Stimulated activated CD4-positive, alpha-beta T cell treated with anti-CD3 and anti-CD28 coated beads, TNF-alpha, amount 100 ng/mL, for 4 hours (primary cell): ENCODE results near the gene TLR9.

Experiments used
- DNase-seq, 3 experiments: peaks; one replicate each; pipeline ENCODE4 v3.0.0-alpha.2; 2020; ENCODE audit warnings: low read depth in 3 of 3

The TLR9 gene

GRCh38 chr3:52216585-52217408, 8.6 kb downstream of the TLR9 start:
- peak in 2 of 3 experiments; percentile 42 to 47 for DNase-seq

DNA sequence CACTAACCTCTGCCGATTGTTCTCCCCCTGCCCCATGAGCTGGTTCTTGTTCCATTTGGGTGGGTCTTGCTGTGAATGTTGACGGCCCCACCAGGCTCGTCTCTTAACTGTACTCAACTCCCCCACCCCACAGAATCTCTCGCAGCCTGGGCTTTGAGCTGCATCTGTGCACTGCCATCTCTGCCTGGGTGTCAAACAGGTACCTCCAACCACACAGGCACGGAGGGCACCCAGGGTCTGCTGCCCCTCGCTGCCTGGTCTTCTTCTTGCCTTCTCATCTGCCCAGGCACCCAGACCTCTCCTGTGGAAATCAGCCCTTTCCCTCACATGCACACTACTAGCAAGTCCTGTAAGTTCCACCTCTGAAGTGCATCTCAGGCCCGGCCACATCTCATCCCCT, 10.1 kb downstream of the TLR9 start:
- DNase-seq = no peak

DNA sequence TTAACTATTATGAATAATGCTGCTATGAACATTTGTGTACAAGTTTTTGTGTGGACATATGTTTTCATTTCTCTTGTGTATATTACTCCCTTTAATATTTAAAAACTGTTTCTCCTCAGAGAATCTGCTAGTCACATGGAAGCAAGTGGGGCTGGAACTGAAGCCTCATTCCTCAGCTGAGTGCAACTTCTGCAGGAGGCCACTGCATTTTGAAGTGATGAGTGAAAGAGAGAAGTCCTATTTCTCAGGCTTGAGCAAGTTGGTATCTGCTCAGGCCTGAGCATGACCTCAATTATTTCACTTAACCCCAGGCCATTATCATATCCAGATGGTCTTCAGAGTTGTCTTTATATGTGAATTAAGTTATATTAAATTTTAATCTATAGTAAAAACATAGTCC, 11.5 kb downstream of the TLR9 start:
- no peak for DNase-seq

GRCh38 chr3:52213005-52213404, 12.4 kb downstream of the TLR9 start:
- DNase-seq = no peak

DNA sequence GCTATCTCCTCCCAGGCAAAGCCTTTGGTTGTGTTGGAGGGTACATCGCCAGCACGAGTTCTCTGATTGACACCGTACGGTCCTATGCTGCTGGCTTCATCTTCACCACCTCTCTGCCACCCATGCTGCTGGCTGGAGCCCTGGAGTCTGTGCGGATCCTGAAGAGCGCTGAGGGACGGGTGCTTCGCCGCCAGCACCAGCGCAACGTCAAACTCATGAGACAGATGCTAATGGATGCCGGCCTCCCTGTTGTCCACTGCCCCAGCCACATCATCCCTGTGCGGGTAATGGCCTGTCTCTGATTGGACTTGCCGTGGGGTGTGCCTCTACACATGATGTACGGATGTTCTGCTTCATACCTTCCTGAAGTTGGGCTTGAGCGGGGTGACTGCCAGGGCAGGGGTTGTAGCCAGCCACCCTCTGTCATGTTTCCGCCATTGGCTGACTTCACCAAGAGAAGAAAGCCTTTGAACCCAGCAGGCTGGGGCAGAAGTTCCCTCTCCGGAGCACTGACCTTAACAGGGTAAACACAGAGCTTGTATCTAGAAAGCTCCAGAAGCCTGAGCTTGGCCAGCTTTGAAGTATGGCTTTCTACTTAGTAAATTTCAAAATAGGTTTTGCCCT, 14.1 kb downstream of the TLR9 start:
- no peak for DNase-seq

DNA sequence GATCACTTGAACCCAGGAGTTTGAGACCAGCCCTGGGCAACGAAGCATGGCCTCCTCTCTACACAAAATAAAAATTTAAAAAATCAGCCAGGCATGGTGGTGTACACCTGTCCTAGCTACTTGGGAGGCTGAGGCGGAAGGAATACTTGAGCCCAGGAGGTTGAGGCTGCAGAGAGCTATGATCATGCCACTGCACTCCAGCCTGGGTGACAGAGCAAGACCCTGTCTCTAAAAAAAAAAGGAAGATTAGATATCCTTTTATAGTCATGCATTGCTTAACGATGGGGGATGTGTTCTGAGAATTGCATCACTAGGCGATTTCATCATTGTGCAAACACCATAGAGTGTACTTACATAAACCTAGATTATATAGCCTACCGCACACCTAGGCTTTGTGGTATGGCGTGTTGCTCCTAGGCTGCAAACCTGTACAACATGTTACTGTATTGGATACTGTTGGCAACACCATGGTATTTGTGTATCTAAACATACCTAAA, 14.8 kb downstream of the TLR9 start:
- DNase-seq = no peak

DNA sequence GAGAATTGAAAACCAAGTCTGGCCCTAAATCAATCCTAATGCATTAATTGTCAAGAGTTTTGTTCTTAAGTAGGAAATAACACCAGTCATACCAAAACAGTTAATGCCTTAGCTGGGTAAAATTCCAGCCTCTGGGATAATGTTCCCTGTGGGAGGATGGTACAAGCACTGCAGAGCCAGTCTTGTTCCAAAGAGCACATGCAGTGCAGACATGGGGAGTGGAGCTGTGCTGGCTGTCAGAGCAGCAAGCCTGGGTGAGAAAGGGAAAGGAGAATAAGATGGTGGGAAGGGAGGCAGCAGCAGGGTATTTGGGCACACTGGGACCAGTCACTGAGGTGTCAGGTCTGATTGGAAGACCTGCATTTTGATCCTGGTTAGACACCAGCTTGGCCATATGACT, 15.4 kb downstream of the TLR9 start:
- DNase-seq = no peak

GRCh38 chr3:52208556-52208955, 16.9 kb downstream of the TLR9 start:
- DNase-seq = no peak

DNA sequence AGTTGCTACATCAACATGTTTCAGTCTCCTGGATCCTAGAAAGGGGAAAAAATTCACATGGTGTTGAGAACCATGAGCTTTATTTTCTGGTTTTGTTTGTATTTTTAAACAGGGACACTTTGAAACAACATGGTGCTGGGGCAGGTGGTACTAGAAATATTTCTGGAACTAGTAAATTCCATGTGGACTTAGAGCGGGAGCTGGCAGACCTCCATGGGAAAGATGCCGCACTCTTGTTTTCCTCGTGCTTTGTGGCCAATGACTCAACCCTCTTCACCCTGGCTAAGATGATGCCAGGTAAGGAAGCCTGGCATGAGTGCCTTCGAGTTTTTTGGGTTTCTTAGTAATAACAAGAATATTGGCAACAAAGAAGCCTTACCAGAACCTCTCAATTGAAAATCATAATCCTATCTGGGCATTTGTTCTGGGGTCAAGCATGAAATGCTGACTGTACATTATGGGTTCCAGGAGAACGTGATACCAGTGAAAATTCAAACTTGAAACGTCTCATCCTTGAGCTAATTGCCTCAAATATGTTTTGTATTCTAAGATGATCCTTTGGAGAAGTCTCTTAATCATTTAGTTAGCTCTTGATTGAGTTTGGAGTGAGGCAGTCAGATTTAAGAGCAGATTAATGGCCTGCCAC, 19.6 kb downstream of the TLR9 start:
- no peak for DNase-seq

- no peak for DNase-seq
Measured at GRCh38 chr3:52204337-52205073, 20.9 kb downstream of the TLR9 start.

GRCh38 chr3:52203701-52204100, 21.7 kb downstream of the TLR9 start:
- DNase-seq = no peak

DNA sequence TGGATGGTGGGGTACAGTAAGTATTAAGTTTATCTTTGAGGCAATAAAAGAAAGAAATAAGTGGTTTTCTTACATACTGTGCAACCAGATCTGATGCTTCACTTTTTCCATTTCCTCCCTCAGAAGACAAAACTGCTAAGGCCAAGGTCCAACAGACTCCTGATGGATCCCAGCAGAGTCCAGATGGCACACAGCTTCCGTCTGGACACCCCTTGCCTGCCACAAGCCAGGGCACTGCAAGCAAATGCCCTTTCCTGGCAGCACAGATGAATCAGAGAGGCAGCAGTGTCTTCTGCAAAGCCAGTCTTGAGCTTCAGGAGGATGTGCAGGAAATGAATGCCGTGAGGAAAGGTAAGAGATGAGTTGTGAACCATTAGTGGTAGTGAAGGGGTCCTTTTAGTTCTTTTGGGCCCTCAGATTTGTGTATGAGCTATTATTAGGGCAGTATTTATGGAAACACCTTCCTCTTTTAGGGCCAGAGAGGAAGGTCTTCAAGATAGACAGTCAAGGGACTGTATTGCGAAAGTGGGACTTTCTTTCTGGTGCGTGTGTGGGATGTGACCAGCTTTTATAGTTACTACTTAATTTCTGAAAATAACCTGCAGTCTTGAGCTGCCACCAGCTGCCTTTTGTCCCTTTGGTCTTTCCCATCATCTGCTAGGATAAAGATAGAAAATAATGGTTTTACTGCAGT, 22.9 kb downstream of the TLR9 start:
- no peak for DNase-seq

- DNase-seq = no peak
Measured at GRCh38 chr3:52200981-52201679, 24.3 kb downstream of the TLR9 start.

- DNase-seq = no peak
Measured at GRCh38 chr3:52198643-52199608, 26.5 kb downstream of the TLR9 start.

- DNase-seq = peak; percentile 89 to 95 (median 91)
Measured at GRCh38 chr3:52197842-52198625, 27.4 kb downstream of the TLR9 start, which contains the start of gene ALAS1. TSS of gene ALAS1 (plus strand) at chr3:52198160. CDS start at chr3:52199242, 1,082 bp downstream.

DNA sequence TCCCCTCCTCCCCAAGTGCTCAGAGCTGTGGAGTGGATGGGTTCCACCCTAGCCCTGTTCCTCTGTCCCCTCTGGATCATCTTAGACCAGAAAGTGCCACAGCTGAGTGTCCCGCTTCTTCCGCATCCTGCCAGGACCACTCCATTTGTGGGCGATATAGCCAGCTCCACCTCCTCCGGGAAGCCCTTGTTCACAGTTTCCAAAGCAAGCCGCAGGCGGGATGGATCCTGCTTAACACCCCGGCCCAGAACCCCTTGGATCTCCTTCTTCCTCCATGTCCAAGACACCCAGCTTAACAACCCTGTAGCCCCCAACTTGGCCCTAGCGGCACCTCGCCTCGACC, 28.0 kb downstream of the TLR9 start:
- DNase-seq = no peak

DNA sequence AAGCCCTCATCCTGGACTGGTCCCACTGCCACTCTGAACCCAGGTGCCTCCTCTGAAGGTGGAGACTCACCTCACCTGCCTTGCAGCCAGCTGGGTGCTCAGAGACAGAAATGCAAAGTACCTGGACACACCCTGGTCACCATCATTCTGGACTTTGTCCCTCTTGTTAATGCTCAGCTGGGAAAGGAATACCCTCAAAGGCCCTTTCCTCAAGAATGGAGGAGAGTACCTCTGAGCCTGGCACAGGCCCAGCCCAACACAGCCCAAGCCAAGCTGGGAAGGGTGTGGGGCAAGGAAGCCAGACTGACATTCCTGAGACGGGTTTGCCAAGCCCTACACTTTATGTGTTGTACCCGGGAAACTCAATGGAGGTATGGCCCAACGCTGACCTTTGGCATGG, 28.5 kb downstream of the TLR9 start:
- no peak for DNase-seq

GRCh38 chr3:52195823-52196331, 29.6 kb downstream of the TLR9 start:
- DNase-seq = no peak

DNA sequence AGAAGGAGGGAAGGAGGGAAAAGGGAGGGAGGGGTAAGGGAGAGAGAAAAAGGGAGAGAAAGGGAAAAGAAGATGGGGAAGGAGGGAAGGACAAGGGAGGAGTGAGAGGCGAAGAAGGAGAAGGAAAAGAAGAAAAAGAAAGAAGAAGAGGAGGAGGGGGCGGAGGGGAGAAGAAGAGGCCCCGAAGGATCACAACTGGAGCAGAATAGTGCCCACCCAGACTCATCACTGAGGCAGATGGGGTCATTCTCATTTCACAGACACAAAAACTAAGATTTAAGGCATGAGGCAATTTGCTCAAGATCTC, 30.2 kb downstream of the TLR9 start:
- no peak for DNase-seq
